Stimulated activated CD4-positive, alpha-beta T cell treated with anti-CD3 and anti-CD28 coated beads, TNF-alpha, amount 100 ng/mL, for 1 hour (primary cell): ENCODE data around the gene FAM193A.
"Not testable (repeated sequence)": the region's sequence is repeated elsewhere in the genome, so short reads cannot be mapped to it uniquely, and the experiment has no call there.

Source experiments
- DNase-seq, 3 donors: peaks; one replicate each; pipeline ENCODE4 v3.0.0-alpha.2; 2020; ENCODE audit warnings: low read depth in 3 of 3, low spot score in 1 of 3

The FAM193A gene

GRCh38 chr4:2574009-2574408 lies 37.6 kb downstream of the FAM193A start:
- DNase-seq: no peak

DNA sequence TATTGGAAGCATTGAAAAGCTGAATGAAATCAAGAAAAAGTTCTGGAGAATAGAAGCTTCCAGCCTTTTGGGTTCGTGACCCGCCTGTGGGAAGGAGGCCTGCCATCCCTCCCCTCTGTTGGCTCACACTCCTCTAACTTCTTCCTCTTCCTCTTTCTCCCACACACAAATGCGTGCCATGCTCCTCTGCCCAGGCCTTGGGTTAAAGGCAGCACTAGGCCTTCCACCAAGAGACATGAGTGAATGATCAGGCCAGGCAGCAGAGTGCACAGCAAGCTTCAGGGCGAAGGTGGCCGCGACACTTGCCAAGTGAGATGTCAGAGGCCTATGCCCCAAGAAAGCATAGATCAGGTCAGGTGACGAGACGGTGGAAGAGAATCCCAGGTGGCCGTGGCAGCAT lies 38.4 kb downstream of the FAM193A start:
- no peak for DNase-seq

DNA sequence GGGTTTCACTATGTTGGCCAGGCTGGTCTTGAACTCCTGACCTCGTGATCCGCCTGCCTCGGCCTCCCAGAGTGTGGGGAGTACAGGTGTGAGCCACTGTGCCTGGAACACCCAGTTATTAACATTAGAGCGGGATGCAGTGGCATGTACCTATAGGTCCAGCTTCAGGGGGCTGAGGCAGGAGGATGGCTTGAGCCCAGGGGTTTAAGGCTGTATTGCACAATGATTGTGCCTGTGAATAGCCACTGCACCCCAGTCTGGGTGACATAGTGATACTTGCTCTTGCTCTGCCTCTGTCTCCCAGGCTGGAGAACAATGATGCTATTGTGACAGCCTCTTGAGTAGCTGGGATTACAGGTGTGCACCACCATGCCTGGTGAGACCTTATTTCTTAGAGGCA lies 39.8 kb downstream of the FAM193A start:
- DNase-seq: no peak

- no peak for DNase-seq
Measured at GRCh38 chr4:2578106-2578505, 41.7 kb downstream of the FAM193A start.

- no peak for DNase-seq
Measured at GRCh38 chr4:2579910-2580309, 43.5 kb downstream of the FAM193A start.

DNA sequence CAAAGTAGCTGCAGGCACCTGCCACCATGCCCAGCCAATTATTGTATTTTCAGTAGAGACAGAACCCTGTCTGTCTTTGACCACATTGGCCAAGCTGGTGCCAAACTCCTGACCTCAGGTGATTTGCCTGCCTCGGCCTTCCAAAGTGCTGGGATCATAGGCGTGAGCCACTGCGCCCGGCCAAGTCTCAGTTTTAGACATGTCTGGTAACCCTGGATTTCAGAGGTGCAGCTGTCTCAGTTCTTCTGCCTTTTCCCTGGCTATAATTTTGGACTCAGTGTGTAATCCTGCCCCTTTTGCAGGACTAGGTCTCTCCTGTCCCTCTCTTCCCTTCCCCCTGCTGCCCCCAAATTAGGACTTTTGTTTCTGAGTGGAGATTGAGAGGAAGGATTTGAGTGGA lies 46.6 kb downstream of the FAM193A start:
- no peak for DNase-seq

DNA sequence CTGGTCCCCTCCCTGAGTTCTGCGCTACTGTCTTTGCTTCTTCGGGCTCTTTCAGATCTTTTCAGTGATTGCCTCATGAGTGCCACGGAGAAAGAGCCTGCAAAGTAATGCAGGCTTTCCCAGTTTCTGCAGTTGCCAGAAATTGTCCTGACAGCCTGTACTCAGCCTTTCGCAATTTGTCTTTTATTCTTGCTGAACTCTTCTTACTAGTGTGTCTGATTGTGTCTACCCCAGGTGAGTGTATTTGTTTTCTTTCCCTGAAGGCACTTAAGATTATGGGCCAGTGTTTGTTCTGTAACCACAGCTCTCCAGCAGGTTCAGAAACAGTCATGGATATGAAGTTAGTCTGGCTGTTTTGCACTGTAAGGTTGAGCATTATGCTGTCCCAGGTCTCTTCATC lies 47.1 kb downstream of the FAM193A start:
- no peak for DNase-seq

- DNase-seq: no peak
Measured at GRCh38 chr4:2586502-2586901, 50.1 kb downstream of the FAM193A start.

- DNase-seq: no peak
Measured at GRCh38 chr4:2587213-2587823, 50.9 kb downstream of the FAM193A start.

DNA sequence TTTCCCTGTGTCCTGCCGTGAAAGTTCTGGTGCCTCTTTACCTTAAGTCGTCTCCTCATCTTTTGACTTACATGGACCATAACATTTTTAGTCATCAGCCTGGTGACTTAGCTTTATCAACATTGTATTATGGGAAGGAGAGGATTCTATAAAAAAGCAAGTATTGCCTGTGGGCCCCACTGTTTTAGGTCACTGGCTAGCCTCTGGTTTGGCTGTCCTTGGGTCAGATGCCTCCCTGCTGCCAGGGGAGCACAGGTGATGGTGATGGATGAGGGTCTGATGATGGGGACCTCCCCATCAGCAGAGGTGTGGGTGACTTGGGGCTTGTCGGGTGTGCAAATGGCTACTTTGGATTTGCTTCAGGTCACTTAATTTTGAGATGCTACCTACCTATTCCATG lies 51.8 kb downstream of the FAM193A start:
- DNase-seq: no peak

GRCh38 chr4:2591189-2591588 lies 54.7 kb downstream of the FAM193A start:
- DNase-seq: no peak

DNA sequence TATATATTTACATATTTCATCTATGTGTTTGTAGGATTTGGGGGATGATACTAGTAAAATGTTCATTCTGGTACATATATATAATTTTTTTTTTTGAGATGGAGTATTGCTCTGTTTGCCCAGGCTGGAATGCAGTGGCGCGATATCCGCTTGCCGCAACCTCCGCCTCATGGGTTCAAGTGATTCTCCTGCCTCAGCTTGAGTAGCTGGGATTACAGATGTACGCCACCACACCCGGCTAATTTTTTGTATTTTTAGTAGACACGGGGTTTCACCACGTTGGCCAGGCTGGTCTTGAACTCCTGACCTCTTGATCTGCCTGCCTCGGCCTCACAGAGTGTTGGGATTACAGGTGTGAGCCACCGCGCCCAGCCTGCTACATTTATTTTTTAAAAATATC lies 55.6 kb downstream of the FAM193A start:
- DNase-seq: not testable (repeated sequence)

DNA sequence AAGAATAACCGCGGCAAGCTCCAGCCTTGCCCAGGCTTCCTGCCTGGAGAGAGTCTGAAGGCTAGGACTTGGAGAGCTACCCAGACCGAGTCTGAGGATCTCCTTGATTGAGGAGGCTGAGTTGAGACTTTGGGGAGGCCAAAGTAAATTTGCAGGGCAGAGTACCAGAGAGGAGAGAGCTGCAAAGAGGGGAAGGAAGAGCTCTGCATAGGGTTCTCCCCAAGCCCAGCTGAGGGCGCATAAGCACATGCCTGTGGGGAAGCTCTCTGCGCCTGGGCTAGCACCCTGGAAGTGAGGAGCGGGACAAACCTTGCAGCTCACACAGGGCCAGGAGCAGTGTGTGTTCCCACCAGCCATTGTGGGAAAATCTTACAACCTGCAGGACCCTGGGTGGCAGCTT lies 56.1 kb downstream of the FAM193A start:
- no peak for DNase-seq

GRCh38 chr4:2593003-2593402 lies 56.6 kb downstream of the FAM193A start:
- DNase-seq: no peak

GRCh38 chr4:2595436-2595835 lies 59.0 kb downstream of the FAM193A start:
- DNase-seq: no peak

- no peak for DNase-seq
Measured at GRCh38 chr4:2595952-2596552, 59.6 kb downstream of the FAM193A start.

DNA sequence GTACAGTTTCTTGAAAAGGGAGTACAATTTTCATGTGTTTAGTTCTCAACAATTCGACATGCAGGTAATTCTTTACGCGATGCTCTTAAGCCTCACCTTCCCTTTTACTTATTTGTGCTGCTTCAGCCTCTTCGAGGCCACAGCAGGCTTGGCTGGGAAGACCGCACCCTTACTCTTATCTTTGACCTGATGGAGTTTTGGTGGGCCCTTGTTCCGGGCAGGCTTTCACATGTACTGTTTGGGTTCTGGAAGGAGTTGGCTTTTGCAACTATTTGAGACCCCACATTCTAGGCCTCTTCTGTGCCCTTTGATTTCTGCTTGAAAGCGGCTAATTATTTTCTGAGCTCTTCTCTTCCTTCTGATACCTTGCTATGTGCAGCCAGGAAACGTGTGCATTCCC lies 60.2 kb downstream of the FAM193A start:
- no peak for DNase-seq

GRCh38 chr4:2598511-2599303 lies 62.3 kb downstream of the FAM193A start:
- no peak for DNase-seq

DNA sequence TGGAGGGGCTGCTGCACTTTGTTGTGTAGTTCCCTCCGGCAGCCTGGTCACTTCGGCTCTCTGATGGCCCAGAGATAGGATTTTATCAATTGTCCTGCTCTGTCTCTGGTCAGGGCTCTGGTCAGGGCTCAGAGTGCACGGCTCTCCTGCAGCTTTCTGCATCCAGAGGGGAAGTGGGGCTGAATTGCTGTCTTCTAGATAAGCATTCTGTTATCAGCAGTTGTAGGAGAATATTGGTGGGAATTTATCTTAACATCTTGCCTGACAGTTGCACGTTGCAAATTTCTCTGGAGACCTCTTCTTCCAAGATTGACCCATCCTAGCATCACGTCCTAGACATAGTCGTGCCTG lies 62.8 kb downstream of the FAM193A start:
- DNase-seq: no peak

- no peak for DNase-seq
Measured at GRCh38 chr4:2600878-2601277, 64.4 kb downstream of the FAM193A start.

DNA sequence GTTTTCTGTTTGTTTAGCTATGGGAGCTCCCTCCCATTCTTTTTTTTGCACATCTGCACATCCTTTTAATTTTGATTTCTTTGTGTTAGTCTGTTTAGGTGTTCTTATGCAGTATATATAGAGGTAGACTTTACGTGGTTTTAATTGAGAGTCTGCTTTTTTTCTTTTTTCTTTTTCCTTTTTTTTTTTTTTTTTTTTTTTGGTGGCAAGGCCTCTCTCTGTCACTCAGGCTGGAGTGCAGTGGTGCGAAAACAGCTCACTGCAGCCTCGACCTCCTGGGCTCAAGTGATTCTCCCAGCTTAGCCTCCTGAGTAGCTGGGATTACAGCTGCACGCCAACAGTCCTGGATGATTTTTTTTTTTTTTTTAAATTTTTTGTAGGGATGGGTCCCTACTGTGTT lies 68.2 kb downstream of the FAM193A start:
- DNase-seq: no peak

DNA sequence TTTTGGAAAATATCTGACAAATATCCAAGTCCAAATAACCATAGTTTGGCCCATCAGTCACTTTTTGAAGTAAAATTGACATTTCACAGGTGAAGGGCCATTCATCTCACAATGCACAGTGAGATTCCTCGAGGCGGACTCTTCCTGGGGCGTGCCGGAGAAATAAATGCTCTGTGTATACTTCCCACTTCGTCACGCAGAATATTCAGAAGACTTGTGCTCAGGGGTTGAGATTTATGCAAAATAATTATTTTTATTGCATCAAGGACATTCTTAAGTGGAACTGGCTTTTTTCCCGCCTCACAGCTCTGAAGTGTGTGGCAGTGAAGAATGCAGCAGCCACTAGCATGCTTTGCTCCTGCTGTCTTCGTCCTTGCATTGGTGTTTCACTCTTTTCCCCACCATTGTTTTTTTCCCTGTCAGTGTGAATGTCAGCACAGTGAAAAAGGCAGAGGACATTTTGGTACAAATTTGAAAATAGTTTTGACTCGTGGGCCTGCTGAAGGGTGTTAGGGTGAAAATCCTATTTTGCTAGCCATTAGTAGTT lies 70.6 kb downstream of the FAM193A start:
- DNase-seq: no peak
